Cardiac fibroblast (primary cell): Measurements from ENCODE around the gene PKIB.

ENCODE experiments used
- DNase-seq, 2 donors: peaks; one replicate each; pipeline versions ENCODE4 v3.0.0 to v3.0.0-alpha.2; 2010; ENCODE audit warnings: low read depth in 2 of 2
- H3K4me3 ChIP-seq, 2 donors: replicated peaks in 1 of 2; 1 replicate in 1 of 2; 2 replicates in 1 of 2; pipeline ENCODE4 v1.5.1; 2011; ENCODE audit warnings: low read depth in 2 of 2, low read length in 2 of 2, mild to moderate bottlenecking in 2 of 2, moderate library complexity in 1 of 2
- TF ChIP-seq, protein P1 (sequence below): IDR thresholded peaks from one replicate; pipeline ENCODE4 v1.5.1; 2011; ENCODE audit warnings: low read depth, mild to moderate bottlenecking, low read length, inconsistent platforms

The PKIB gene

GRCh38 chr6:122657601-122658000 lies 47.4 kb downstream of the PKIB start:
- no peak overlapping the region for H3K4me3 ChIP-seq
- TF ChIP-seq, protein P1, sequence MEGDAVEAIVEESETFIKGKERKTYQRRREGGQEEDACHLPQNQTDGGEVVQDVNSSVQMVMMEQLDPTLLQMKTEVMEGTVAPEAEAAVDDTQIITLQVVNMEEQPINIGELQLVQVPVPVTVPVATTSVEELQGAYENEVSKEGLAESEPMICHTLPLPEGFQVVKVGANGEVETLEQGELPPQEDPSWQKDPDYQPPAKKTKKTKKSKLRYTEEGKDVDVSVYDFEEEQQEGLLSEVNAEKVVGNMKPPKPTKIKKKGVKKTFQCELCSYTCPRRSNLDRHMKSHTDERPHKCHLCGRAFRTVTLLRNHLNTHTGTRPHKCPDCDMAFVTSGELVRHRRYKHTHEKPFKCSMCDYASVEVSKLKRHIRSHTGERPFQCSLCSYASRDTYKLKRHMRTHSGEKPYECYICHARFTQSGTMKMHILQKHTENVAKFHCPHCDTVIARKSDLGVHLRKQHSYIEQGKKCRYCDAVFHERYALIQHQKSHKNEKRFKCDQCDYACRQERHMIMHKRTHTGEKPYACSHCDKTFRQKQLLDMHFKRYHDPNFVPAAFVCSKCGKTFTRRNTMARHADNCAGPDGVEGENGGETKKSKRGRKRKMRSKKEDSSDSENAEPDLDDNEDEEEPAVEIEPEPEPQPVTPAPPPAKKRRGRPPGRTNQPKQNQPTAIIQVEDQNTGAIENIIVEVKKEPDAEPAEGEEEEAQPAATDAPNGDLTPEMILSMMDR: no peak
- no peak for DNase-seq

- H3K4me3 ChIP-seq: no peak overlapping the region
- TF ChIP-seq, protein P1: no peak
- no peak for DNase-seq
These were observed 50.1 kb downstream of the PKIB start for GRCh38 chr6:122660296-122660695.

DNA sequence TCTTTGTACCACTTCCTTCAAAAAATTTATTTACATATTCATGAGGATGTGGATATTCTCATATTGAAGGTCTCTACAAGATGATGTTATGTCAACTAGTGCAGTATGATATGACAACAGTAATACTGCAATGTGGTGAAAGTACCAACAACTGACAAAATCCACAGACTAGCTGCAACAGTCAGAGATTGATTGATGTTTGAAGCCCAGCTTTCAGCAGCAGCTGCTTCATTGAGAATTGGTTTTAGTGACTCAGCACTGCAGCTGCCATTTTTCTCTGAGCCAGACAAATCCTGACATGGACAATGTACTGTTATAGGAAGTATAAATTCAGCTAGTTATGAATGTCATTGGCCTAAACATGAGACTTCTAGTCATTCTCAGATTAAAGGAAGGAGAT lies 53.8 kb downstream of the PKIB start:
- DNase-seq: no peak
- no peak overlapping the region for H3K4me3 ChIP-seq
- TF ChIP-seq, protein P1: no peak

GRCh38 chr6:122665929-122666328 lies 55.7 kb downstream of the PKIB start:
- no peak overlapping the region for H3K4me3 ChIP-seq
- no peak for DNase-seq
- TF ChIP-seq, protein P1: no peak

DNA sequence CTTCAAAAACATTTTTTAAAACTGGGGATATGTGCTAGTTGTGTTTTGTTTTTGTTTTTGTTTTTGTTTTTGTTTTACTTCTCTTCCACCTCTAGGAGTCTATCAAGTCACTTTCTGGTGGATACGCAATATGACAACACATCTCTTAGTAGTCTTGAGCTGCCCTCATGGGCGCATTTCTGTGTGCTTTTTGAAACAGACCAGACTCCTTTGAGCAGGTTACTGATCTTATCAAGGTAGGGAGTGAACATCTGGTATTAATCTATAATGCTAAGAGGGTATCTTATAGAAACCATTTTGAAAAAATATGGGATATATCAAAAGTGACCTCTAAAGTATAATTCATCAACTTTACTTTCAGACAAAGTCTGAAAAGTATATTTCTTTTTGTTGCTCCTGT lies 56.2 kb downstream of the PKIB start:
- no peak overlapping the region for H3K4me3 ChIP-seq
- no peak for DNase-seq
- TF ChIP-seq, protein P1: no peak

- TF ChIP-seq, protein P1: no peak
- no peak overlapping the region for H3K4me3 ChIP-seq
- no peak for DNase-seq
These were observed 59.2 kb downstream of the PKIB start for GRCh38 chr6:122669418-122669817.

DNA sequence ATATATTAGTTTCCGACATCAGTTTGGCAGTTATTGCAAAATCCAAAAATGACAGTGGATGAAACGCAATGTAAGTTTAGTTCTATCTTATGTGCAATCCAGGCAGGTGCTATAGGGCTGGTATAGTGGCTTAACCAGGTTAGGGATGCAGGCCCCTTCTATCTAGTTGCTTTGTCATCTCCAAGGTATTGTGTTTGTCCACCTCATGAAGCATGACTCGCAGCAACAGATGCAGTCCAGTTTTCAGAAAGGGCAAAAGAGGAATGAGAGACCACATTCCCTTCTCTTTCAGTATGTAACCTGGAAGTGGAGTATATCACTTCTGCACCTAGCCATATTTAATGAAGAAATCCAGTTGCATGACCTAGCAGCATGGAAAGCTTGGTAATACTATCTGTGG lies 59.7 kb downstream of the PKIB start:
- TF ChIP-seq, protein P1: no peak
- no peak overlapping the region for H3K4me3 ChIP-seq
- no peak for DNase-seq
